DMS153 treated with DMSO at 0.1 percent for 48 hours (cell line): ENCODE measurements around the gene PPM1L.

Experiments used
- DNase-seq: peaks from one replicate; lab custom pipeline; 2025; ENCODE audit not compliant: unreplicated experiment; lab: John Stamatoyannopoulos, UW

PPM1L gene

DNA sequence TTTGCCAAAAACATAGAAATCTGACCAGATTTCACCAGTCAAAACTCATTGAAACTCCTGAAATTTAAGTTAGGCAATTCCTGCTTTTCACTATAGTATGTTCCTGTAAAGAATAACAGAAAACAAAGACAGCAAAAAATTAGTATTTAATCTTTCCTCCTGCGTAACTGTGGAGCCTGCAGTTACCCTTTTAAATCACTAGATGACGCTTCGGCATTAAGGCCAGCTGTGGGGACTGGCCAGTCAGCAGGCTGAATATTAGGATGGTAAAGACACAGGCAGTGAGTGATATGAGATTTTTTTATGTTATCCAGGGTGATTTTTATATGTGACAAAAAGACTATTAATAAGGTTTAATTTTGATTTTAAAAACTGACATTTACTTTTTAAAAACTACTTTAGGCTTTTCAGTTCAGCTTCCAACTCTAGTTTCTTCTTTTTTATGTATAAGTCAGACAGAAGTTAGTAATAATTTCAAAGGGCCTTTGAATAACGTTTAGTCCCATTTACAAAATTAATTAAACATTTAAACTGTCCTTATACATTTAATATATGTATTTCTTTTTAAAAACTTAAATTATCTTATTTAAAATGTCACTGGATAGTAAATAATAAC is 165.1 kb downstream of the PPM1L start:
- DNase-seq = peak; percentile 8

DNA sequence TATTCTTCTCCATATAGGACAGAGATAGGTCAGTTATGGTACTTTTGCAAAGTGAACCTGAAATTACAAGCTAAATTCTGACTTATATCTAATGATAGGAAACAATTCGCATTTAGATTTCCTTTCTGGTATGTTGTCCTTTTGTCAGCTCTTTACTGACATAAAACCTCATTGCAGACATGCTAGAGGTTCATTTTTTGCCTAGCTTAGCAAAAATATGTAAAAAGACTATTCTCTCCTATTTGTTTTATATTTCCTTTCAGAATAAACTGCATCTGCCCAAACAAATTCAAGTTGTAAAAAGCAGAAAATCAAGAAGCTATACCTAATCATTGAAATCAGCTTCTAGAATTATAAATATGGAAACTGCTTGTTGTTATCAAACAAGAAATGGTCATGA is 168.7 kb downstream of the PPM1L start:
- no peak for DNase-seq

DNA sequence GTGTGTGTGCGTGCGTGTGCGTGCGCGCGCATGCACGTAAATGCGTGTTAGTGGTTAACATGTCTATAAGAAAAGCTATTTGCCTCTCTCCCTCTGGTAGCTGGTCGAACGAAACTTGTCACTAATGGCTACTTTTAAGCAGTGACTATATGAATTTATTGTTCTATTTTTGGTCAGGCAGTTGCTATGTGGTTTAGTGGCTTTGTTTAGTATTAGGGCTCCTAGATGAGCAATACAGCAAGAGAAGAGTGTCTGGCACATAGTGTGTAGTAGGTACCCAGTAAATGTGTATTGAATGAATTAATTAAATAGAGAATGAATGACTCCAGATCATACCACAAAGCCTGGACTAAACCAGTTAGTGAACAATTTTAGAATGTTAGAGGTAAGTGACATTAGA is 171.6 kb downstream of the PPM1L start:
- DNase-seq = no peak

DNA sequence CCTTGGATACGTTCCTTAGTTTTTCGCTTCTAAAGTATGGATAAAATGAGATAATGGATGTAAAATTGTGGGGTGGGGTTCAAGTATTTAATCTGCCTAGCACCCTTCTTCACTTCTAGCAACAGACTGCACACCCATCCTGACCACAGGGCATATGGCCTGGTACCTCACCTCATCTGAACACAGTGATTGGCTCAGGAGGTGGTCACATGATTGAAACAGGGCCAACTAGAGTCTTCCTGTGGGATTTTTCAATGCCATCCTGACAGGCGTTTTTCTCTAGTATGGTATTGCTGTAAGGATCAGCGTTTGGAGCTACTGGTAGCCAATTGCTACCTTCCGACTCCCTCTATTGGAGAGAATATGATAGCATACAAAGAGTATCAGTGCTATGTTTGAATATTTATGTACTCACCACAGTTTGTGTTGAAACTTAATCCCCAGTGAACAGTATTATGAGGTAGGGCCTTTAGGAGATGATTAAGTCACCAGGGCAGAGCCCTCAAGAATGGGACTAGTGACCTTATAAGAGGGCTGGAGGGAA is 172.2 kb downstream of the PPM1L start:
- DNase-seq = no peak

DNA sequence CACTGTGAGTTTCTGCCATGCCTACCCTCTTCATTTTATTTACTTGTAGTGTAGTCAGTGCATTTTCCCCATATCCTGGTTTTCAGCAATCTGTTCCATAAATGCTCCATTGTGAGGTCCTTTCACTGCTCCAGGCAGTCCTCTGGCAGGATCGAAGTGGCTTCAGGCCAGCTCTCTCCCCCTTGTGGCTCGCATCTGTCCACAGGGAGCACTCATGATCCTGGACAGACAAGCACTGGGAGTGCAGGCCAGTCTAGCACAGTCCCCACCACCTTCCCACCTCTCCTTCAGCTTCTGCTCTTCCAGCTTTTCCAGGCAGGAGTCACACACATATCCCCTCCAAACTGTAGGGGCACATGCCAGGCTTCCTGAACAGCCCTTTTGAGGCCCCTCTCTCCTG is 173.6 kb downstream of the PPM1L start:
- DNase-seq = no peak

DNA sequence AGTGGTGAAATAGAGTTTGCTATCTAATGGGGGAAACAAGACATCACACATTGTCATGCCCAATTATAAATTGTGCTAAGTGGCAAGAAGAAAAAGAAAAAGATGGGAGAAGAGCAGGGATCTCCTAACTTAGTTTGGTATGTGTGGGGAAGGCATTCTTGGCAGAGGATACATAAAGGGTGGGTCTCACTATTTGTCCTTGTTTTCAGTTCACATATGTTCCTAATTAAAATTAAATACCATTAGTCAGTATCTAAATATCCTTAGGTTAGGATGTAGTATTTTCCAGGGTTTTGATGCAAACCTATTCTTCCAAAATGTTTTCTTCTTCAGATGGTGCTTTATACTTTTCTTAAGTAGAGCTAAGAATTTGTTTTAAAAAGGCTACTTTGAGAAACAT is 175.4 kb downstream of the PPM1L start:
- no peak for DNase-seq

DNA sequence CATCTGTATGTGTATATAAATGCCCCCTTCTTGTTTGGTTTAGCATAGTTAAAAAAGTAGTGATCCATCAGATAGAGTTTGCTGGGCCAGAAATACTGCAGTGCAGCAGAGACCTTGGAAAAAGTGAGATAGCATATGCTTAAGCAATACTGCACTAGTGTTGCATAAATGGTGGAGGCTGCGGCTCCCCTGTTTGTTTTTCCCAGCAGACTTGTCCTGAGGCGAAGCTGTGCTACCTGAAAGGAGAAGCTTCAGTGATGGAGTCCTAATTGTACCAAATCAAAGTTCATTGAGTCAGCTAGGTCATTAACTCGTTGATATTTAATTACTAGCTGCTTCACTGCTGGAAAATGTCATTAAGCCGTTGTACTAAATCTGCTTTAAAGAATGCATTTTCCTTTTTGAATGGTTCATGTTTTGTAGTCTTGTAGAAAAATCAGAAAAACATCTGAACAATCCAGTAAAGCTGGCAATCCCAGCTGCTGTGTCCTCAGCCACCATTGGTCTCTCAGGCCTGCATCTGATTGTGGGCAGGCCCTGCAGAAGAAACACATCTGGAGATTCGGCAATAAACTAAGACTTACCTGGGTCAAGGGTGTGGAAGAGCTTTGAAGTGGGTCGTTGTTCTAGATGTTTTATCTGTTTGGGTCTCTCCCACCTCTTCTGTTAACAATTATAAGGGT is 179.5 kb downstream of the PPM1L start:
- no peak for DNase-seq

DNA sequence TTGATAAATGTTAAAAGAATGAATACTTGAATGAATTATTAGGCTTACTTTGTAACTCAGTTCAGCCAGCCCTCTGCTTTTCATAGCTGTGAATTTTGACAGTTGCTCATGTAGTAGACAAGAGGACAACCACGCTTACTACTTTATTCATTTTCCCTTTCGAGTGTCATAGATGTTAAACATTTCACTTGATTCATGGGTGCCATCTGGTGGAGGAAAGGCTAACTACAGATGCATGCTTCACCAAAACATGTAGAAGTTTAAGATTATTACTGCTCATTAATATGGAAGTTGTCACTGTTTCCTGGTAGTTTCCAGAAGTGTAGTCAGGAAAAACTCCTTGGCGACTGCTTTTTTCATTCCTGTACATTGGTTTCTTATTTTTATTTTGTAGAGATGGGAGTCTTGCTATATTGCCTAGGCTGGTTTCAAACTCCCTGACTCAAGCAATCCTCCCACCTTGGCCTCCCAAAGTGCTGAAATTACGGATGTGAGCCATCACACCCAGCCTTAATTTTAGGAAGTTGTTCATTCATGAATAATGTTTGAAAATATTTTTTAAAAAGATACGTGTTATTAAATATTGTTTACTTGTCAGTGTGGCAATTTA is 186.0 kb downstream of the PPM1L start:
- DNase-seq = no peak

DNA sequence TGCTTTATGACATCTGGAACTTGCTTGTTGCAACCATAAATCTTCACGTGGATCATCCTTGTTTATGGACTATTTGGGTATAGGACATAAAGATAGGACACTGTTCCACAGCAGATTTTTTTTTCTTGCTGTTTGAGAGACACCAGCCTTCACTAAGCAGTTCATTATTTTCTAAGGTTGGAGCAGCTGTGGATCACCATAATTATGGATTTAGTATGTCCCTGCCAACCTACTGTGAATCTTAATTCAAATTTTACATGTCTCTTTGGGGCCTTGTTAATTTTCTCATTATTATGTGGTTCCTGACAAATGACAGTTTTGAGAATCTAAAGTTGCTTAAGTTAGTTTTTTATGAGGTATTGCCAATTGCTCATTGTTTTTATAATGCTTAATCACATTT is 188.0 kb downstream of the PPM1L start:
- DNase-seq = no peak

DNA sequence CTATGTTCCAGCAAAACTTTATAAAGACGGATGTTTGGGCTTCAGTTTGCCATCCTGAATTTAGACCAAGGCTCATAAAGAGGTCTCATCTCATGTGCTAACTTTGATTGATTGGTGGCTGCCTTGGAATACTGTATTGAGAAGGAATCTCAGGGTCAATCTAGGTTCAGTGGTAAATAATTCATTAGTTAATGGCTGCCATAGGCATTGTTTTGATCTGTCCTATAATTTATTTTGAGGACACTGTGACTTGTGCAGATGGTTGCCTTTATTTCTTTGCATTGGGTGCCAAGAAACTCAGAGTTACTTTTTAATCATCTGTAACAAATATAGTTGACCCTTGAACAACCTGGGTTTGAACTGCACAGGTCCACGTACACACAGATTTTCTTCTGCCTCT is 189.3 kb downstream of the PPM1L start:
- DNase-seq = no peak

DNA sequence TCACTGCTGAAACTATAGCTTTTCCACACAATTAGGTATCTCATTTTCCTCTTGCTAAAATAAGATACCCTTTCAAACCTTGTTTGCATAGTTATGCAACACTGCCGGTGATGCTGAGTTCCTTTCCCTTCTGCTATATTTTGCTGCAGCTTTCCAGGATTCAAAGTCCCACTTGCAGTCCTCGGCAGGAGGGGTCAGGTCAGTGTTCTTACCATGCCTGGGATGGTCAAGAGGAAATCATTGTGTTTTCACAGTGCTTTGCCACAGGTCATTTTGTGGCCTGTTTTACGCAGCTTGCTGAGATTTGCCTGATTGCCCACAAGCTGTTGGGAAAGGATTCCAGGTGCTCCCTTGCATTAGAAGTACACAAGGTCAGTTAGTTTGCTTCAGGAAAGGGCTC is 192.2 kb downstream of the PPM1L start:
- DNase-seq = no peak

DNA sequence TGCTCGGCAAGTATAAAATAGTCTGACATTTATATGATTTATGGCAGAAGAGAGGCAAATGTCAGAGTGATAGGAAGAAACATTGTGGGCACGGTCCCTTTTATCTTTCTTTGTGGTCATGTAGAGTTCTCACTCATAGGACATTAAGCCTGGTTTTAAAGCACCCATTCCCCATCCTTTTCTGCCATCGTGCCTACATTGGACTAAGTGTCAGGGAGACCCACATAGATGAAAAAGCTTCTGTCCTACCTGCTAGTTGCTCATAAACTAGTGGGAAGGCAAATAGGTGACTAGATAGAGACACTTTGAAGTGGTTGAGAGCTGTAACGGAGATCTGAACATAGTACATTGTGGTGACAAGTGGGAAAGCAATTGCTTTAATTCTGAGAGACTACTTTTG is 193.4 kb downstream of the PPM1L start:
- DNase-seq = no peak

DNA sequence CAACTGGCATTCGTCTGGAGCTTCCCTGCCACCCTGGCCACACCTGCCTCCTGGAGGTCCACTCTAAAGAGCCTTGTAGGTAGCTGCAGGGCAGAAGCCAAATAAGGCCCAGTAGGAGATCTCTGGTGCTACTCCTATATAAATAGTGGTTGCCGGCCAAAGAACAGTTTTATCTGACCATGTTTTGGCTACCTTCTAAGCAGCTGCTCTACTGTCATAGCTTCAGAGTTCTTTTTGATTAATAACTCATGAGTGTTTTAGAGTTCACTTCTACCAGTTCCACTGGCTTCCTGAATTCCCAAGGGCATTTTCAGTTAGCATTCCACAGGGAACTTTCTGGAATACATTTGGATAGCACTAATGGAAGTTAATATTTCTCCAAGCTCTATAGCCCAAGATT is 194.5 kb downstream of the PPM1L start:
- no peak for DNase-seq

DNA sequence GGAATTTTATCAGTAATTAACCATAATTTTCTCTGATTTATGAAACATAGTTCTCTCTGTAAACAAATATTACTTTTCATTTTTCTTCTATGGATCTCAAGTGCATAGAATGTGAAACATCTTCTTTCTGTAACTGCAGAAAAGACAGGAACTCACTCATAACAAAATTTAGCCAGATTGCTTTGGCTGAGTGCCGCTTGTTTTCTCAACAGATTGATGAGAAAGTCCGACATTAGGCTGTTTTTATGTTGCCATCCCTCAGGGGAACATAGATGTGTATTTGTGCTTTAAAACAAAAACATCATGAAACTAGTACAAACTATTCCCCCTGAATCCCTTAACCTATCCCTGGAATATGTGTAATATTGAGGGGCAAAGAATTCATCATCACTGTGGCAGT is 194.9 kb downstream of the PPM1L start:
- DNase-seq = no peak

DNA sequence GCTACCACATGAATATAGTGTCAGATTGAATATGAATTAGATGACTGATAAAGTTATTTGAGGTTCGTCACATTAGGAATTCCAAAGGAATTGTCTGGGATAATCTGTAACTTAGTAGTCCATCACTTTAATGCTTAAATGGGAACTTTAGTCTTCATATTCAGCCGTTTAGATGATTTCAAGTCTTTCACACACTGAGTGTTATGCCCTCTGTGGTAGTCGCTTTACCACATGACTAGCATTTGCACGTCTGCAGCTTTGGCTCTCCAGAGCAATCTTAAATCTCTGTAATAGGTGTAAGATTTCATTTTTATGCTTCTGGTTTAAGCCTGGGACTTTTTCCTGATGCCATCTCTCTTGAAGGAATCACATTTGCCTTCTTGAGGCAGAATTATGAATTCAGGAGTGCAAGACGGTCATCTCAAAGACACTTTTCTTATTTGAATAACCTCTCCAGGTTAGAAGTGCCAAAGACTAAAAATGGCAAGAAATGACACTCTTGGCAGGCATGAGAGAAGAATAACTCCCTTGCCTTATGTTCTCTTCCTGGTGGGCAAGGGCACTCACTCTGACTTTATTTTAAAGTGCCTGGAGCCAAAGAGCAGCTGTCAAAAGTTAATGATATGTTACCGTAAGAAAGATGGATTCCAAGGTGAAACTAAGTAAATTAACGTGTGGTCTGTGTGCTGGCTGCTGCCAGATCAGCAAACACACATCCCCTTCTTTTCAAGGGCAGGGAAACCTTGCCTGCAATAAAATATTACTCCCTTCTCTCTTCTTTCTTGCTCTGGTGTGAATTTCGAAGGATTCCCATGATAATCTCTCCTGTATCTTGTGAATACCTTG is 195.8 kb downstream of the PPM1L start:
- no peak for DNase-seq

DNA sequence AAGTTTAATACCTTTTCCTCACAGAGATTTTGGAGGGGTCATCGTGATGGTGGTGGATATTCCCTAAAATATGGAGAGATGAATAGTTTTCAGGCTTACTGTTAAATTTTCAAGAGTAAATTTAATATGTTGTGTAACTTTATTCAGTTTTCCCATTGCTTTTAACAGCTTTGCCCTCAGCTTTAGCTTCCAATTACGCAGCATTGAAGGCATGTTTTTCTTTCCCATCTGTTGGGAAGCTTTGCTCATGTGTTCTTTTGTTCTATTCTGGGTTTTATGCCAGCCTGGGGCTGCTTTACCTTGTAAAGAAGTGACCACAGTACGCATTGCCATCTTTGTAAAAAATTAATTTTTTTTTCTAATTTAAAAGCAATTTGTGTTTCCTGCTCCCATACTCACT is 197.7 kb downstream of the PPM1L start:
- DNase-seq = no peak

DNA sequence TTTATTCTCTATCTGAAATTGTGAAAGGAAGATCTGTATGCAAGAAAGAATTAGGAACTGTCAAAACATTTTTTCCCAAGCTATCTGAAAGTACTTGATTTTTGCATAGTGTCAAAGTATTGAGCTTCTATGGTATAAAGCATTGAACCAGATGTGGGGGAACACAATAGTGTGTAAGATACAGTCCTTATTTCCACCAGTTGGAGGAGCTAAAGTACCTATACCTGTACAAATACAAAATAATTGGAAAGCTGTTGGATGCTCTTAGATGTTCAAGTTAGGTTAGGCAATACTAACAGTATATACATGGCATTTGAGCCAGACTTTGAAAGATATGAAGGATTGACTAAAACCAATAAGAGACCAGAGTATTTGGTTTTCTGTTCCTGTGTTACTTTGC is 200.8 kb downstream of the PPM1L start:
- no peak for DNase-seq

DNA sequence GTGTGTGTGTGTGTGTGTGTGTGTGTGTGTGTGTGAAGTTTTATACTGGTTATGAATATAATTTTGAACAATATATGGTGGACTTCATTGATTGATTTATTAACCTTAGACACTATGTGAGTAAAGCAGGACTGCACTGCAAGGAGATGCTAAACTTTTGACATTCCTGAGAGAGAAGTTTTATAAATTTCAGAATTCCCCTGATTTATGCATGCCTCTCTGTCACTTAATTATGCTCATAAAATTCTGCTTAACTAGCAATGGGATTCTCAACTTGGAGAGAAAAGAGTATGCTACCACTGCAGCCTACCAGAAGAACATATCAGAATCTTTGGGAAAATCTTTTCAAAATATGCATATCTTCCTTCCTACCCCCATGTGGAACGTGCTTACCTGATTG is 204.5 kb downstream of the PPM1L start:
- DNase-seq = no peak

DNA sequence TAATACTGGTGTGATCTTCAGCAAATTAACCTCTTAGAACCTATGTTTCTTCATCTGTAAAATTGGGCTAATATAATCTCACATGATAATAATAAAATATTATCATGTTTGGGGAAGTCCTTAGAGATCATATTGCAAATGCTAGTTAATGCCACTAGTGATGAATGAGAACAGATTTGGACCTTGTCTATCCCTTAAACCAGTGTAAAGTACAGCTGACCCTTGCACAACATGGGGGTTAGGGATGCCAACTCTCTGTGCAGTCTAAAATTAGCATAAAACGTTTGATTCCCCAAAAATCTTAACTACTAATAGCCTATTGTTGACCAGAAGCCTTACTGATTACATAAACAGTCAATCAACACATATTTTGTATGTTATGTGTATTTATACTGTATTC is 207.9 kb downstream of the PPM1L start:
- no peak for DNase-seq

DNA sequence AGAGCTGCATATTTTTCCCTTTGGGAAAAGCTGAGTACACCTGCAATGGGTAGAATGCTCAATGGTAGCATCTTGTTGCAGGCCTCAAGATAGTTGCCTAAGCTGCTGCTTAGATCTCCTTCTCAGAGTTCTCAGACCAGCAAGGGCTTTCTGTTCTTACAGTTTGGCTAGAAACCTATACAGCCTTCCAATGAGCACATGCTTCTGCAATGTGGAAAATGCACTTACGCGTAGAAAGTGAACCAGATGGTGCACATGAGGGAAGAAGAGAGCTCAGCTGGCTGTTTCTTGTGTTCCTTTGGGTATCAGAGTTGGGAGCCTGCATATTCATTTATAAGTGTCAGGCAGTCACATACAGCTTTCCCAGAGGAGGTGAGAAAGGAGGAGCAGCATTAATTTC is 212.7 kb downstream of the PPM1L start:
- DNase-seq = no peak

DNA sequence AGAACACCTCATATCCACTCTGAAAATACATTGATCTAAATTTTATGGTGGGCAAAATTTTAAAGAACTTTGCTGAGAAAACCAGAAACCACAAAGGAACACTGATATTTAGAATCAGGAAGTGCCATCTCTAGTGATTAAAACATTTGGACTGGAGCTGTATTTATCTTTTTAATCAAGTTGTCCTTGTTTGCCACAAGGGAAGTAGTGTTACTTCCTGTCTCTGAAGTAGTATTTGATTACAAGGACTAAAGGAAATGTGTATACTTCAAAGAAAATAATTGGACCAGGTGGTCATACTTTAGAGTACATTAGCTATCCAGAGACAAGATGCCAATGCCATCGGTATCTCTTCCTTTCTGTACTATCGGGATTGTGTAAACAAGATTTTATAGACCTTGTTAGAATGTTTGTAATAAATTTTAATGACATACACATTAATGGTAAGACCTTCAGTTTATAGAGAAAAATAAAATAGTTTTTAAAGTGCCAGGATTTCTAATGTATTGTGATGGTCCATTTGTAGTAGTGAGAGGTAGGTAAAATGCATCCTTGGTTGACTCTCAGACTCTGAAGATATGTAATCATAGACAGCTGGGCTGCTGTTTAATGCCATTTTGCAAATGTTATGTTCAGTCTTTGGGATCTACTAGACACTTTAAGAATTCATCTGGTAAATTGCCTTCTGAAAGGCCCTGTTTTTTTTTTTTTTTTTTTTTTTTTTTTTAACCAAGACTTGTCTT is 217.2 kb downstream of the PPM1L start:
- no peak for DNase-seq
